GM12892 (cell line): ENCODE measurements around the gene PC.
"Not testable (repeated sequence)": the region's sequence is repeated elsewhere in the genome, so short reads cannot be mapped to it uniquely, and the experiment has no call there.

Source experiments
- DNase-seq: peaks from one replicate; pipeline ENCODE4 v3.0.0; 2011; ENCODE audit not compliant: insufficient read length
- FAIRE-seq: peaks from 2 replicates; lab custom pipeline; 2011; peaks lifted over from hg19 to GRCh38; lab: Jason Lieb, UNC
- POLR2A ChIP-seq: IDR thresholded peaks from 2 replicates; pipeline ENCODE4 v1.6.1; 2011; ENCODE audit warnings: low read depth, low read length, control low read depth
- POLR2AphosphoS5 ChIP-seq: IDR thresholded peaks from 2 replicates; pipeline ENCODE4 v1.6.1; 2011; ENCODE audit warnings: low read depth, low read length, control low read depth
- TAF1 ChIP-seq: IDR thresholded peaks from 2 replicates; pipeline ENCODE4 v1.6.1; 2011; ENCODE audit warnings: low read depth, mild to moderate bottlenecking, control low read depth, low read length, borderline replicate concordance

The PC gene

GRCh38 chr11:66992041-66992440 lies 33.9 kb upstream of the PC start:
- DNase-seq = no peak
- FAIRE-seq = no peak
- TF ChIP-seq POLR2A = no peak
- TF ChIP-seq TAF1 = no peak

GRCh38 chr11:66989360-66989759 lies 31.2 kb upstream of the PC start:
- DNase-seq, FAIRE-seq: not testable (repeated sequence)

- not testable (repeated sequence) for DNase-seq, FAIRE-seq
Observed at GRCh38 chr11:66988741-66989140, 30.6 kb upstream of the PC start.

- FAIRE-seq (no peak), DNase-seq (no peak)
- TF ChIP-seq POLR2AphosphoS5 (no peak), POLR2A (no peak), TAF1 (no peak)
Observed at GRCh38 chr11:66987924-66988637, 29.9 kb upstream of the PC start.

GRCh38 chr11:66987158-66987620 lies 29.0 kb upstream of the PC start:
- no peak for DNase-seq
- TF ChIP-seq POLR2A = no peak
- TF ChIP-seq POLR2AphosphoS5 = no peak
- no peak for TF ChIP-seq TAF1
- FAIRE-seq = no peak

- no peak for FAIRE-seq
- TF ChIP-seq POLR2AphosphoS5 = no peak
- no peak for TF ChIP-seq POLR2A
- TF ChIP-seq TAF1 = no peak
- no peak for DNase-seq
Observed at GRCh38 chr11:66986178-66986545, 28.0 kb upstream of the PC start.

- DNase-seq (no peak), FAIRE-seq (no peak)
- TF ChIP-seq POLR2AphosphoS5 (no peak), POLR2A (no peak), TAF1 (no peak)
Observed at GRCh38 chr11:66985508-66986177, 27.5 kb upstream of the PC start.

- TF ChIP-seq TAF1 = no peak
- TF ChIP-seq POLR2AphosphoS5 = no peak
- TF ChIP-seq POLR2A = no peak
- DNase-seq (no peak), FAIRE-seq (no peak)
Observed at GRCh38 chr11:66983275-66983924, 25.2 kb upstream of the PC start.

GRCh38 chr11:66981976-66982578 lies 23.9 kb upstream of the PC start:
- DNase-seq (no peak), FAIRE-seq (peak; percentile 54)
- TF ChIP-seq POLR2AphosphoS5 (no peak), POLR2A (no peak), TAF1 (no peak)

- DNase-seq (no peak), FAIRE-seq (no peak)
Observed at GRCh38 chr11:66979336-66979980, 21.3 kb upstream of the PC start.

GRCh38 chr11:66978717-66979116 lies 20.5 kb upstream of the PC start:
- FAIRE-seq = no peak
- TF ChIP-seq POLR2A (no peak), POLR2AphosphoS5 (no peak), TAF1 (no peak)
- no peak for DNase-seq

More at GRCh38 chr11:66979336-66979980, 21.3 kb upstream of the PC start:
- TF ChIP-seq POLR2AphosphoS5 (no peak), POLR2A (no peak), TAF1 (no peak)

GRCh38 chr11:66978229-66978628 lies 20.0 kb upstream of the PC start:
- TF ChIP-seq TAF1 = no peak
- no peak for TF ChIP-seq POLR2A
- TF ChIP-seq POLR2AphosphoS5 = no peak
- no peak for FAIRE-seq
- DNase-seq = no peak
